Thyroid gland (tissue), 4 donors: ENCODE results near the gene NDUFV2.

ENCODE experiments used
- CTCF ChIP-seq, 6 experiments: fragments of 200-600 bp in 3 of 6; fragments of 450-650 bp in 3 of 6; sonication (generic) in 3 of 6; IDR thresholded peaks; one replicate each; pipeline ENCODE4 v1.5.1; 2016 to 2019; ENCODE audit warnings: antibody characterized with exemption in 6 of 6, mild to moderate bottlenecking in 2 of 6, inconsistent platforms in 1 of 6, moderate library complexity in 1 of 6
- POLR2A ChIP-seq, 2 donors: fragments of 450-650 bp; IDR thresholded peaks; one replicate each; pipeline ENCODE4 v1.6.1; 2017; ENCODE audit warnings: antibody characterized with exemption in 2 of 2, mild to moderate bottlenecking in 2 of 2, moderate library complexity in 1 of 2

- TF ChIP-seq CTCF (IDR thresholded peaks at IDR 0.05), result no peak
- TF ChIP-seq POLR2A (IDR thresholded peaks at IDR 0.05), result no peak
These were observed 80.4 kb downstream of the NDUFV2 start for GRCh38 chr18:9182852-9183399.
